ENCODE measurements around the gene PSD2.

DNA sequence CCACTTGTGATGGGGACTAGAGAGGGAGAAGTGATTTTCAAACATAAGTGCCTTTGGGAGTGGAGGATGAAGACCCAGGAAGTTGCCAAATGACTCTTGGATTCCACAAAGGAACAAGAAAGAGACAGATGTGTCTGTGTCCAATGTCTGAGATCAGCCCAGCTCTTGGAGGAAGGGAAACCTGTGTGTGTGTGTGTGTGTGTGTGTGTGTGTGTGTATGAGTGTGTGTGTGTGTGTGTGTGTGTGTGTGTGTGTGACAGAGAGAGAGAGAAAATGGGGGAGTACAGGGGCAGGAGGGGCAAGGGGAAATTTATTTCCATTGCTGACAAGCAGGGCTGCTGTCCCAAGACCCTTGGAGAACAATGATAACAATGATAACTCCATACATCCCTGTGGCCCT is 72.0 kb downstream of the PSD2 start:
- TF ChIP-seq, protein P1, sequence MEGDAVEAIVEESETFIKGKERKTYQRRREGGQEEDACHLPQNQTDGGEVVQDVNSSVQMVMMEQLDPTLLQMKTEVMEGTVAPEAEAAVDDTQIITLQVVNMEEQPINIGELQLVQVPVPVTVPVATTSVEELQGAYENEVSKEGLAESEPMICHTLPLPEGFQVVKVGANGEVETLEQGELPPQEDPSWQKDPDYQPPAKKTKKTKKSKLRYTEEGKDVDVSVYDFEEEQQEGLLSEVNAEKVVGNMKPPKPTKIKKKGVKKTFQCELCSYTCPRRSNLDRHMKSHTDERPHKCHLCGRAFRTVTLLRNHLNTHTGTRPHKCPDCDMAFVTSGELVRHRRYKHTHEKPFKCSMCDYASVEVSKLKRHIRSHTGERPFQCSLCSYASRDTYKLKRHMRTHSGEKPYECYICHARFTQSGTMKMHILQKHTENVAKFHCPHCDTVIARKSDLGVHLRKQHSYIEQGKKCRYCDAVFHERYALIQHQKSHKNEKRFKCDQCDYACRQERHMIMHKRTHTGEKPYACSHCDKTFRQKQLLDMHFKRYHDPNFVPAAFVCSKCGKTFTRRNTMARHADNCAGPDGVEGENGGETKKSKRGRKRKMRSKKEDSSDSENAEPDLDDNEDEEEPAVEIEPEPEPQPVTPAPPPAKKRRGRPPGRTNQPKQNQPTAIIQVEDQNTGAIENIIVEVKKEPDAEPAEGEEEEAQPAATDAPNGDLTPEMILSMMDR (IDR thresholded peaks at IDR 0.05): no peak
- no peak for TF ChIP-seq POLR2A (IDR thresholded peaks at IDR 0.05)

All from heart left ventricle (tissue), 13 donors.